Bronchial epithelial cell (primary cell): ENCODE measurements around the gene SPAG16. TPM values are rescaled to one million over a fixed set of nuclear protein-coding genes. Genes with fewer than 3 reads are reported as not detected.

Source experiments
- DNase-seq: peaks from one replicate; pipeline ENCODE4 v3.0.0-alpha.2; 2010; ENCODE audit warnings: low read depth
- FAIRE-seq: peaks from 2 replicates; lab custom pipeline; 2011; peaks lifted over from hg19 to GRCh38; lab: Jason Lieb, UNC
- H3K27me3 ChIP-seq: 2 replicates; pipeline ENCODE4 v1.5.1; 2011; ENCODE audit warnings: low read length; ENCODE audit not compliant: control insufficient read depth, insufficient read depth
- H3K36me3 ChIP-seq: 2 replicates; pipeline ENCODE4 v1.5.1; 2011; ENCODE audit warnings: low read length; ENCODE audit not compliant: control insufficient read depth, insufficient read depth
- H3K4me3 ChIP-seq: 2 replicates; pipeline ENCODE4 v1.5.1; 2011; ENCODE audit warnings: mild to moderate bottlenecking, low read depth, low read length, control low read depth
- CTCF ChIP-seq: IDR thresholded peaks from 2 replicates; pipeline ENCODE4 v1.5.1; 2011; ENCODE audit warnings: mild to moderate bottlenecking, moderate library complexity, low read length, control low read depth, inconsistent platforms; ENCODE audit not compliant: insufficient read depth, severe bottlenecking
- total RNA-seq: library from RNA; depleted of rRNA; stranded (reverse); fragments of >200 nt; gene quantifications from 2 replicates; pipeline ENCODE4 v1.2.1, GENCODE V29; 2014

The SPAG16 gene
- total RNA-seq, 1 donor from 2014 or later: 10.8 TPM

- no peaks in the 10 kb centered on the region for H3K27me3 ChIP-seq
- TF ChIP-seq CTCF: no peak
- no peaks in the 10 kb centered on the region for H3K36me3 ChIP-seq
- no peak overlapping the region for H3K4me3 ChIP-seq
- FAIRE-seq: no peak
- DNase-seq: peak; percentile 88
Observed at GRCh38 chr2:214215107-214215506, 930.8 kb downstream of the SPAG16 start.

- H3K4me3 ChIP-seq: no peak overlapping the region
- no peaks in the 10 kb centered on the region for H3K36me3 ChIP-seq
- DNase-seq (no peak), FAIRE-seq (no peak)
- H3K27me3 ChIP-seq: no peaks in the 10 kb centered on the region
- no peak for TF ChIP-seq CTCF
Observed at GRCh38 chr2:214217136-214217535, 932.9 kb downstream of the SPAG16 start.

GRCh38 chr2:214217599-214217998, 933.3 kb downstream of the SPAG16 start:
- DNase-seq (peak; percentile 57), FAIRE-seq (no peak)
- no peak overlapping the region for H3K4me3 ChIP-seq
- no peaks in the 10 kb centered on the region for H3K27me3 ChIP-seq
- no peak for TF ChIP-seq CTCF
- no peaks in the 10 kb centered on the region for H3K36me3 ChIP-seq

GRCh38 chr2:214220251-214220650, 936.0 kb downstream of the SPAG16 start:
- no peak overlapping the region for H3K4me3 ChIP-seq
- DNase-seq: no peak
- FAIRE-seq: no peak
- no peaks in the 10 kb centered on the region for H3K36me3 ChIP-seq
- no peaks in the 10 kb centered on the region for H3K27me3 ChIP-seq
- TF ChIP-seq CTCF: no peak

GRCh38 chr2:214226061-214226460, 941.8 kb downstream of the SPAG16 start:
- Histone ChIP-seq H3K36me3 (no peaks in the 10 kb centered on the region), H3K27me3 (no peaks in the 10 kb centered on the region), H3K4me3 (no peak overlapping the region)
- FAIRE-seq (no peak), DNase-seq (no peak)
- no peak for TF ChIP-seq CTCF

- no peak for FAIRE-seq
- Histone ChIP-seq H3K27me3 (no peaks in the 10 kb centered on the region), H3K4me3 (no peak overlapping the region)
Observed at GRCh38 chr2:214232271-214232670, 948.0 kb downstream of the SPAG16 start.

More at GRCh38 chr2:214232271-214232670, 948.0 kb downstream of the SPAG16 start:
- no peaks in the 10 kb centered on the region for H3K36me3 ChIP-seq
- peak; percentile 10 for DNase-seq
- TF ChIP-seq CTCF: no peak
